Sigmoid colon (tissue), 4 donors: ENCODE measurements around the gene PRODH.

ENCODE experiments used
- EP300 ChIP-seq, 4 donors: sonication (generic); formaldehyde crosslinking; IDR thresholded peaks; one replicate each; pipeline ENCODE4 v1.6.1; 2017; ENCODE audit warnings: antibody characterized with exemption in 4 of 4
- POLR2A ChIP-seq, 2 donors: fragments of 450-650 bp; IDR thresholded peaks; one replicate each; pipeline ENCODE4 v1.6.1; 2016; ENCODE audit warnings: antibody characterized with exemption in 2 of 2, mild to moderate bottlenecking in 2 of 2, moderate library complexity in 2 of 2
- POLR2AphosphoS5 ChIP-seq, 4 donors: sonication (generic); formaldehyde crosslinking; IDR thresholded peaks; one replicate each; pipeline ENCODE4 v1.6.1; 2017; ENCODE audit warnings: antibody characterized with exemption in 4 of 4
- TF ChIP-seq, protein P1 (sequence below), 4 experiments: fragments of 450-650 bp in 3 of 4; fragments of 200-600 bp in 1 of 4; IDR thresholded peaks; one replicate each; pipeline ENCODE4 v1.5.1; 2016 to 2019; ENCODE audit warnings: antibody characterized with exemption in 4 of 4, mild to moderate bottlenecking in 3 of 4, moderate library complexity in 2 of 4

DNA sequence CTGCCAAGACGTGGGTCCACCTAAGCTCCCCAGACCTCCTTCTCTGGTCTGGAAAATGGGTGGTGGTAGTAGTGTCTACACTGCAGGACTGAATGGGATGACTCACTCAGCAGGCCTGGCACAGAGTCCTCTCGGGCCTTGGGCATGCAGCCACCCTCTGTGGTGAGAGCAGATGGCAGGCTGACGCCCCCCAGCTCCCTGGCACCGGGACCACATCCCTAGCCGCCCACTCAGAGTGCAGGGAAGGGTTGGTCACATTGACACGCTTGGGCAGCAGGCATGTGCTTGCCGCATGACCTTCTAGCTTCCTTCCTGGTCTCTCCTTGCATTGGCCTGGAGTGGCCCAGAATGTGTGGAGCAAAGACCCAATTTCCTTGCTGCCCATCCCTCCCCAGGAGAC lies 30.7 kb upstream of the PRODH start:
- TF ChIP-seq, protein P1, sequence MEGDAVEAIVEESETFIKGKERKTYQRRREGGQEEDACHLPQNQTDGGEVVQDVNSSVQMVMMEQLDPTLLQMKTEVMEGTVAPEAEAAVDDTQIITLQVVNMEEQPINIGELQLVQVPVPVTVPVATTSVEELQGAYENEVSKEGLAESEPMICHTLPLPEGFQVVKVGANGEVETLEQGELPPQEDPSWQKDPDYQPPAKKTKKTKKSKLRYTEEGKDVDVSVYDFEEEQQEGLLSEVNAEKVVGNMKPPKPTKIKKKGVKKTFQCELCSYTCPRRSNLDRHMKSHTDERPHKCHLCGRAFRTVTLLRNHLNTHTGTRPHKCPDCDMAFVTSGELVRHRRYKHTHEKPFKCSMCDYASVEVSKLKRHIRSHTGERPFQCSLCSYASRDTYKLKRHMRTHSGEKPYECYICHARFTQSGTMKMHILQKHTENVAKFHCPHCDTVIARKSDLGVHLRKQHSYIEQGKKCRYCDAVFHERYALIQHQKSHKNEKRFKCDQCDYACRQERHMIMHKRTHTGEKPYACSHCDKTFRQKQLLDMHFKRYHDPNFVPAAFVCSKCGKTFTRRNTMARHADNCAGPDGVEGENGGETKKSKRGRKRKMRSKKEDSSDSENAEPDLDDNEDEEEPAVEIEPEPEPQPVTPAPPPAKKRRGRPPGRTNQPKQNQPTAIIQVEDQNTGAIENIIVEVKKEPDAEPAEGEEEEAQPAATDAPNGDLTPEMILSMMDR (IDR thresholded peaks at IDR 0.05): no peak
- TF ChIP-seq EP300 (IDR thresholded peaks at IDR 0.05): no peak
- TF ChIP-seq POLR2AphosphoS5 (IDR thresholded peaks at IDR 0.05): no peak
- TF ChIP-seq POLR2A (IDR thresholded peaks at IDR 0.05): no peak
